ENCODE measurements around the gene MRPL17.

Gene MRPL17

GRCh38 chr11:6681949-6682348 lies 1.2 kb downstream of the MRPL17 start:
- no peak for DNase-seq

GRCh38 chr11:6681505-6681904 lies 1.6 kb downstream of the MRPL17 start:
- DNase-seq, result no peak

GRCh38 chr11:6677018-6677417 lies 6.1 kb downstream of the MRPL17 start:
- no peak for DNase-seq

- no peak for DNase-seq
Observed at GRCh38 chr11:6674862-6675261, 8.3 kb downstream of the MRPL17 start.

- peak; percentile 29 for DNase-seq
Observed at GRCh38 chr11:6674219-6674597, 8.9 kb downstream of the MRPL17 start.

GRCh38 chr11:6673523-6674218 lies 9.5 kb downstream of the MRPL17 start:
- DNase-seq, result no peak

GRCh38 chr11:6671991-6672390 lies 11.1 kb downstream of the MRPL17 start:
- DNase-seq, result no peak

GRCh38 chr11:6670202-6670830 lies 12.8 kb downstream of the MRPL17 start:
- peak; percentile 45 for DNase-seq

GRCh38 chr11:6667733-6668374 lies 15.3 kb downstream of the MRPL17 start:
- DNase-seq, result peak; percentile 84

GRCh38 chr11:6666302-6667183 lies 16.6 kb downstream of the MRPL17 start:
- no peak for DNase-seq

- DNase-seq, result no peak
Observed at GRCh38 chr11:6664551-6664950, 18.6 kb downstream of the MRPL17 start.

- DNase-seq, result no peak
Observed at GRCh38 chr11:6663794-6664469, 19.2 kb downstream of the MRPL17 start.

- no peak for DNase-seq
Observed at GRCh38 chr11:6660712-6661111, 22.4 kb downstream of the MRPL17 start.

GRCh38 chr11:6658647-6659046 lies 24.5 kb downstream of the MRPL17 start:
- no peak for DNase-seq

- no peak for DNase-seq
Observed at GRCh38 chr11:6657346-6657745, 25.8 kb downstream of the MRPL17 start.

GRCh38 chr11:6656936-6657335 lies 26.2 kb downstream of the MRPL17 start:
- DNase-seq, result no peak

GRCh38 chr11:6656584-6656915 lies 26.6 kb downstream of the MRPL17 start:
- DNase-seq, result no peak

- DNase-seq, result peak; percentile 23
Observed at GRCh38 chr11:6655790-6656583, 27.2 kb downstream of the MRPL17 start, which contains the start of gene DCHS1. DCHS1 (minus strand) TSS chr11:6655809; CDS start chr11:6641613, 14,196 bp downstream.

- peak; percentile 35 for DNase-seq
Observed at GRCh38 chr11:6655020-6655789, 27.9 kb downstream of the MRPL17 start.

GRCh38 chr11:6654281-6655019 lies 28.7 kb downstream of the MRPL17 start:
- no peak for DNase-seq

Data from CD4-positive, alpha-beta T cell treated with Interleukin-17A for 1 hour (primary cell).